Measurements from ENCODE around the gene PEX1. TPM values are rescaled to one million over a fixed set of nuclear protein-coding genes. Genes with fewer than 3 reads are reported as not detected.

The PEX1 gene
- total and polyA plus RNA-seq, 2 donors = 17.6 to 27.9 TPM

GRCh38 chr7:92520024-92520423, 8.3 kb downstream of the PEX1 start:
- DNase-seq (ENCODE audit: low read depth in 6 of 9, low spot score in 9 of 9) = no peak
- 92% methylated on average over 1 of the region's 1 CpG for WGBS
- H3K36me3 ChIP-seq (ENCODE audit: control insufficient read depth in 2 of 2, insufficient read depth in 2 of 2, low read length in 1 of 2) = peaks cover 3 to 14% of the 10 kb centered on the region in 2 donors
- no peaks in the 10 kb centered on the region for H3K27me3 ChIP-seq (ENCODE audit: control insufficient read depth in 2 of 2, insufficient read depth in 1 of 2, low read length in 1 of 2)
- no peak overlapping the region for H3K4me3 ChIP-seq (ENCODE audit: low read length in 2 of 2)
- no peaks in the 10 kb centered on the region for H3K9me3 ChIP-seq (ENCODE audit: control insufficient read depth in 2 of 2, insufficient read depth in 1 of 2, low read length in 1 of 2)
- H3K4me1 ChIP-seq (ENCODE audit: control insufficient read depth in 2 of 2, insufficient read depth in 2 of 2, low read length in 2 of 2) = no peaks in the 10 kb centered on the region
- H3K27ac ChIP-seq (ENCODE audit: low read depth in 1 of 2, low read length in 1 of 2) = no peak overlapping the region

GRCh38 chr7:92517631-92518030, 10.7 kb downstream of the PEX1 start:
- DNase-seq (ENCODE audit: low read depth in 6 of 9, low spot score in 9 of 9) = no peak
- WGBS = 96% methylated on average over 3 of the region's 3 CpGs
- Histone ChIP-seq H3K36me3 (ENCODE audit: control insufficient read depth in 2 of 2, insufficient read depth in 2 of 2, low read length in 1 of 2) (peaks cover 3 to 16% of the 10 kb centered on the region in 2 donors), H3K4me3 (ENCODE audit: low read length in 2 of 2) (no peak overlapping the region), H3K9me3 (ENCODE audit: control insufficient read depth in 2 of 2, insufficient read depth in 1 of 2, low read length in 1 of 2) (no peaks in the 10 kb centered on the region), H3K27me3 (ENCODE audit: control insufficient read depth in 2 of 2, insufficient read depth in 1 of 2, low read length in 1 of 2) (no peaks in the 10 kb centered on the region), H3K4me1 (ENCODE audit: control insufficient read depth in 2 of 2, insufficient read depth in 2 of 2, low read length in 2 of 2) (no peaks in the 10 kb centered on the region), H3K27ac (ENCODE audit: low read depth in 1 of 2, low read length in 1 of 2) (no peak overlapping the region)

DNA sequence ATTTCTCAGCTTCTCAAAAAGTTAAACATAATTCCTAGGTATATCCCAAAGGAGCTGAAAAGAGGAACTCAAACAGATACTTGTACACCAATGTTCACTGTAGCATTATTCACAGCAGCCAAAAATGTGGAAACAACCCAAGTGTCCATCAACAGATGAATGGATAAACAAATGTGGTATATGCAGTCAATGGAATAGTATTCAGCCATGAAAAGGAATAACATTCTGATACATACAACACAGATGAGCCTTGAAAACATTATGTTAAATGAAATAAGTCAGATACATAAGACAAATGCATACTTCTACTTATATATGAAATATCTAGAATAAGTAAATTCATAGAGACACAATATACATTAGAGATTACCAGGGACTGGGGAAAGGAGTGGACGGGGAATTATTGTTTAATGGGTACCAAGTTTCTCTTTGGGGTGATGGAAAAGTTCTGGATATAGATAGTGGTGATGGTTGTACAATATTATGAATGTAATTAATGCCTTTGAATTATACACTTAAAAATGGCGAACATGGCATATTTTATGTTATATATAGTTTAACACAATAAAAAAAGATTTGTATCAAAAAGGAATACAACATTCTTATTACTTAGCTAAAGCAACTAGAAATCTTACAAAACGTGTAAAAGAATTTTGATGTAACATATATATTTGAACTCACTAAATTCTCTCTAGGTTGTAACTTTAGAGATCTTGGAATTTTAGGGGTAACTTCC, 15.0 kb downstream of the PEX1 start:
- Histone ChIP-seq H3K9me3 (ENCODE audit: control insufficient read depth in 2 of 2, insufficient read depth in 1 of 2, low read length in 1 of 2) (no peaks in the 10 kb centered on the region), H3K36me3 (ENCODE audit: control insufficient read depth in 2 of 2, insufficient read depth in 2 of 2, low read length in 1 of 2) (peaks cover 3 to 13% of the 10 kb centered on the region in 2 donors), H3K4me3 (ENCODE audit: low read length in 2 of 2) (no peak overlapping the region), H3K27ac (ENCODE audit: low read depth in 1 of 2, low read length in 1 of 2) (no peak overlapping the region), H3K4me1 (ENCODE audit: control insufficient read depth in 2 of 2, insufficient read depth in 2 of 2, low read length in 2 of 2) (no peaks in the 10 kb centered on the region), H3K27me3 (ENCODE audit: control insufficient read depth in 2 of 2, insufficient read depth in 1 of 2, low read length in 1 of 2) (no peaks in the 10 kb centered on the region)
- no peak for DNase-seq (ENCODE audit: low read depth in 6 of 9, low spot score in 9 of 9)
- 66% methylated on average over 3 of the region's 3 CpGs for WGBS

- DNase-seq (ENCODE audit: low read depth in 6 of 9, low spot score in 9 of 9) = no peak
- peaks cover 0 to 4% of the 10 kb centered on the region in 2 donors for H3K36me3 ChIP-seq (ENCODE audit: control insufficient read depth in 2 of 2, insufficient read depth in 2 of 2, low read length in 1 of 2)
- H3K27me3 ChIP-seq (ENCODE audit: control insufficient read depth in 2 of 2, insufficient read depth in 1 of 2, low read length in 1 of 2) = no peaks in the 10 kb centered on the region
- no peaks in the 10 kb centered on the region for H3K4me1 ChIP-seq (ENCODE audit: control insufficient read depth in 2 of 2, insufficient read depth in 2 of 2, low read length in 2 of 2)
- H3K4me3 ChIP-seq (ENCODE audit: low read length in 2 of 2) = no peak overlapping the region
- H3K9me3 ChIP-seq (ENCODE audit: control insufficient read depth in 2 of 2, insufficient read depth in 1 of 2, low read length in 1 of 2) = no peaks in the 10 kb centered on the region
- no peak overlapping the region for H3K27ac ChIP-seq (ENCODE audit: low read depth in 1 of 2, low read length in 1 of 2)
- 98% methylated on average over 5 of the region's 5 CpGs for WGBS
These were observed 19.4 kb downstream of the PEX1 start for GRCh38 chr7:92508946-92509345.

GRCh38 chr7:92506363-92506762, 22.0 kb downstream of the PEX1 start:
- H3K36me3 ChIP-seq (ENCODE audit: control insufficient read depth in 2 of 2, insufficient read depth in 2 of 2, low read length in 1 of 2) = peaks cover 0 to 7% of the 10 kb centered on the region in 2 donors
- no peak overlapping the region for H3K4me3 ChIP-seq (ENCODE audit: low read length in 2 of 2)
- H3K27ac ChIP-seq (ENCODE audit: low read depth in 1 of 2, low read length in 1 of 2) = no peak overlapping the region
- H3K9me3 ChIP-seq (ENCODE audit: control insufficient read depth in 2 of 2, insufficient read depth in 1 of 2, low read length in 1 of 2) = no peaks in the 10 kb centered on the region
- no peaks in the 10 kb centered on the region for H3K4me1 ChIP-seq (ENCODE audit: control insufficient read depth in 2 of 2, insufficient read depth in 2 of 2, low read length in 2 of 2)
- WGBS = 98% methylated on average over 2 of the region's 2 CpGs
- no peaks in the 10 kb centered on the region for H3K27me3 ChIP-seq (ENCODE audit: control insufficient read depth in 2 of 2, insufficient read depth in 1 of 2, low read length in 1 of 2)
- DNase-seq (ENCODE audit: low read depth in 6 of 9, low spot score in 9 of 9) = no peak

DNA sequence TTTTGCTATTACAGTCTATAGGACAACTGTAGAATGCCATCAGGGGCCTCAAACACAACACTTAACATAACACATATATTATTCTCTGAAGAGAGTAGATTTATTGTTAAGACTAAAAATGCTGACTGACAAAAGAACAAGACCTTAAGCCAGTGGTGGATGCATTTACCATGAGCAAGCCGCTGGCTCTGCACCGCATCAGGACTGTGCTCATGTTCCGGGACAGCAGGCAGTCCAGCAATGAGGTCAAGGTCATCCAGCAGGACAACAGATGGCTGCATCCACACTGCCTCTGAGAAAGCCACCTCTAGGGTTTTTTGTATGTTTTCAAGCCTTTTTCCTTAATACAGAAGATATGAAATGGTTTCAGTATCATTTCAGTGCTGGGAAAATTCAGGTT, 23.8 kb downstream of the PEX1 start:
- WGBS = 98% methylated on average over 3 of the region's 3 CpGs
- Histone ChIP-seq H3K36me3 (ENCODE audit: control insufficient read depth in 2 of 2, insufficient read depth in 2 of 2, low read length in 1 of 2) (peaks cover 6 to 19% of the 10 kb centered on the region in 2 donors), H3K27ac (ENCODE audit: low read depth in 1 of 2, low read length in 1 of 2) (no peak overlapping the region), H3K27me3 (ENCODE audit: control insufficient read depth in 2 of 2, insufficient read depth in 1 of 2, low read length in 1 of 2) (no peaks in the 10 kb centered on the region), H3K4me1 (ENCODE audit: control insufficient read depth in 2 of 2, insufficient read depth in 2 of 2, low read length in 2 of 2) (no peaks in the 10 kb centered on the region), H3K9me3 (ENCODE audit: control insufficient read depth in 2 of 2, insufficient read depth in 1 of 2, low read length in 1 of 2) (no peaks in the 10 kb centered on the region), H3K4me3 (ENCODE audit: low read length in 2 of 2) (no peak overlapping the region)
- DNase-seq (ENCODE audit: low read depth in 6 of 9, low spot score in 9 of 9) = no peak

- H3K36me3 ChIP-seq (ENCODE audit: control insufficient read depth in 2 of 2, insufficient read depth in 2 of 2, low read length in 1 of 2) = peaks cover 8 to 21% of the 10 kb centered on the region in 2 donors
- WGBS = 95% methylated on average over 2 of the region's 2 CpGs
- no peaks in the 10 kb centered on the region for H3K4me1 ChIP-seq (ENCODE audit: control insufficient read depth in 2 of 2, insufficient read depth in 2 of 2, low read length in 2 of 2)
- H3K27me3 ChIP-seq (ENCODE audit: control insufficient read depth in 2 of 2, insufficient read depth in 1 of 2, low read length in 1 of 2) = no peaks in the 10 kb centered on the region
- no peak for DNase-seq (ENCODE audit: low read depth in 6 of 9, low spot score in 9 of 9)
- H3K4me3 ChIP-seq (ENCODE audit: low read length in 2 of 2) = no peak overlapping the region
- no peak overlapping the region for H3K27ac ChIP-seq (ENCODE audit: low read depth in 1 of 2, low read length in 1 of 2)
- no peaks in the 10 kb centered on the region for H3K9me3 ChIP-seq (ENCODE audit: control insufficient read depth in 2 of 2, insufficient read depth in 1 of 2, low read length in 1 of 2)
These were observed 24.6 kb downstream of the PEX1 start for GRCh38 chr7:92503767-92504166.

- H3K9me3 ChIP-seq (ENCODE audit: control insufficient read depth in 2 of 2, insufficient read depth in 1 of 2, low read length in 1 of 2) = no peaks in the 10 kb centered on the region
- no peaks in the 10 kb centered on the region for H3K27me3 ChIP-seq (ENCODE audit: control insufficient read depth in 2 of 2, insufficient read depth in 1 of 2, low read length in 1 of 2)
- H3K36me3 ChIP-seq (ENCODE audit: control insufficient read depth in 2 of 2, insufficient read depth in 2 of 2, low read length in 1 of 2) = peaks cover 16 to 35% of the 10 kb centered on the region in 2 donors
- H3K27ac ChIP-seq (ENCODE audit: low read depth in 1 of 2, low read length in 1 of 2) = no peak overlapping the region
- no peak for DNase-seq (ENCODE audit: low read depth in 6 of 9, low spot score in 9 of 9)
- 96% methylated on average over 2 of the region's 2 CpGs for WGBS
- H3K4me1 ChIP-seq (ENCODE audit: control insufficient read depth in 2 of 2, insufficient read depth in 2 of 2, low read length in 2 of 2) = no peaks in the 10 kb centered on the region
- no peak overlapping the region for H3K4me3 ChIP-seq (ENCODE audit: low read length in 2 of 2)
These were observed 29.8 kb downstream of the PEX1 start for GRCh38 chr7:92498557-92498956.

DNA sequence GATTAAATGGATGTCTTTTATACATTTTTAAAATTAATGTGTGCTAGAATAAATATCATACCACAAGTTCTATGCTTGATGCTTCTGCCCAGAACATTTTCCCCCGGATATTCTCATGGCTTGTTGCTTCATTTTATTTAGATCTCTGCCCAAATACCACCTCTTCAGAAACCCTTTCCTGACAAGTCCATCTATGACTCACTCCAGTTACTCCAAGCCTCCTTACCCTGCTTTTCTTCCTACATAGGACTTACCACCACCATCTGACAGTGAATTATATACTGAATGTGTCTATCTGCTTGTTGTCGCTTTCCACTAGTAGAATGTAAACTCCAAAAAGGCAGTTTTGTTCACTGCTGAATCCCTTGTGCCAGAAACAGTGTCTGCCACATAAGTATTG, 31.4 kb downstream of the PEX1 start:
- H3K27me3 ChIP-seq (ENCODE audit: control insufficient read depth in 2 of 2, insufficient read depth in 1 of 2, low read length in 1 of 2) = no peaks in the 10 kb centered on the region
- H3K36me3 ChIP-seq (ENCODE audit: control insufficient read depth in 2 of 2, insufficient read depth in 2 of 2, low read length in 1 of 2) = peaks cover 23 to 44% of the 10 kb centered on the region in 2 donors
- H3K4me1 ChIP-seq (ENCODE audit: control insufficient read depth in 2 of 2, insufficient read depth in 2 of 2, low read length in 2 of 2) = no peaks in the 10 kb centered on the region
- no peak overlapping the region for H3K27ac ChIP-seq (ENCODE audit: low read depth in 1 of 2, low read length in 1 of 2)
- H3K9me3 ChIP-seq (ENCODE audit: control insufficient read depth in 2 of 2, insufficient read depth in 1 of 2, low read length in 1 of 2) = no peaks in the 10 kb centered on the region
- 98% methylated on average over 2 of the region's 2 CpGs for WGBS
- no peak overlapping the region for H3K4me3 ChIP-seq (ENCODE audit: low read length in 2 of 2)
- no peak for DNase-seq (ENCODE audit: low read depth in 6 of 9, low spot score in 9 of 9)

Data from thymus (tissue), 11 donors.